OCI-LY7 (cell line): ENCODE measurements around the gene EHBP1.

Experiments used
- CTCF ChIP-seq: fragments of 200-600 bp; sonication (generic); conservative IDR thresholded peaks from 2 replicates; pipeline ENCODE4 v1.5.1; 2014; ENCODE audit warnings: mild to moderate bottlenecking, antibody characterized with exemption, low read length, moderate library complexity, mixed read lengths
- EZH2phosphoT487 ChIP-seq: fragments of 200-600 bp; sonication (generic); IDR thresholded peaks from 2 replicates; pipeline ENCODE4 v1.6.1; 2018; ENCODE audit warnings: low read depth, borderline replicate concordance, mild to moderate bottlenecking, mixed run types, antibody characterized with exemption, low read length, moderate library complexity, mixed read lengths

GRCh38 chr2:62783679-62784078 lies 78.2 kb downstream of the EHBP1 start:
- no peak for TF ChIP-seq CTCF
- no peak for TF ChIP-seq EZH2phosphoT487
